Lung microvascular endothelial cell (primary cell): Measurements from ENCODE around the gene ARHGEF40. TPM values are rescaled to one million over a fixed set of nuclear protein-coding genes. Genes with fewer than 3 reads are reported as not detected.
A peak's percentile ranks its signal among the peaks of the same experiment; 100 is the strongest.

Experiments
- DNase-seq, 2 donors: peaks; one replicate each; pipeline versions ENCODE4 v3.0.0 to v3.0.0-alpha.2; 2010; ENCODE audit warnings: low read depth in 2 of 2
- total RNA-seq: library from RNA; depleted of rRNA; stranded (reverse); fragments of >200 nt; gene quantifications from 2 replicates; pipeline ENCODE4 v1.2.1, GENCODE V29; 2014

ARHGEF40 gene
- total RNA-seq, 1 donor from 2014 or later, result 5.8 TPM

- DNase-seq, result no peak
These were observed 43.3 kb downstream of the ARHGEF40 start for GRCh38 chr14:21113369-21113768.

- DNase-seq, result no peak
These were observed 48.8 kb downstream of the ARHGEF40 start for GRCh38 chr14:21118933-21119332.

GRCh38 chr14:21120686-21121085 is 50.6 kb downstream of the ARHGEF40 start:
- no peak for DNase-seq

GRCh38 chr14:21121122-21121521 is 51.0 kb downstream of the ARHGEF40 start:
- DNase-seq, result no peak

GRCh38 chr14:21123429-21123828 is 53.3 kb downstream of the ARHGEF40 start:
- DNase-seq, result no peak

- DNase-seq, result no peak
These were observed 63.8 kb downstream of the ARHGEF40 start for GRCh38 chr14:21133901-21134300.

- peak; percentile 3 to 14 for DNase-seq
These were observed 65.9 kb downstream of the ARHGEF40 start for GRCh38 chr14:21136024-21136423.

Other genes starting within 250 kb of the ARHGEF40 start
- not detected in 2 replicates for gene RNASE3, start 178.9 kb upstream of the ARHGEF40 start, total RNA-seq
- not detected in 2 replicates for gene RNASE2, start 114.8 kb upstream of the ARHGEF40 start, total RNA-seq
- 13.1 and 19.0 TPM in 2 replicates for gene METTL17, start 80.3 kb upstream of the ARHGEF40 start, total RNA-seq
- gene SLC39A2, start 71.0 kb upstream of the ARHGEF40 start, total RNA-seq, result not detected in 2 replicates
- gene NDRG2, start 45.2 kb upstream of the ARHGEF40 start, total RNA-seq, result 0.65 and 3.6 TPM in 2 replicates
- not detected in 2 replicates for gene TPPP2, start 40.1 kb upstream of the ARHGEF40 start, total RNA-seq
- not detected in 2 replicates for gene RNASE13, start 35.5 kb upstream of the ARHGEF40 start, total RNA-seq
- gene RNASE7, start 27.9 kb upstream of the ARHGEF40 start, total RNA-seq, result not detected in 2 replicates
- gene RNASE8, start 12.5 kb upstream of the ARHGEF40 start, total RNA-seq, result not detected in 2 replicates
- 2.0 and 2.4 TPM in 2 replicates for gene ZNF219, start 28.4 kb downstream of the ARHGEF40 start, total RNA-seq
- not detected in 2 replicates for gene TMEM253, start 30.8 kb downstream of the ARHGEF40 start, total RNA-seq
- not detected in 2 replicates for gene OR5AU1, start 85.8 kb downstream of the ARHGEF40 start, total RNA-seq
- gene HNRNPC, start 199.1 kb downstream of the ARHGEF40 start, total RNA-seq, result 570 and 584 TPM in 2 replicates
- 0.20 and 0.22 TPM in 2 replicates for gene RPGRIP1, start 209.8 kb downstream of the ARHGEF40 start, total RNA-seq